ENCODE results near the gene COLEC12. TPM values are rescaled to one million over a fixed set of nuclear protein-coding genes. Genes with fewer than 3 reads are reported as not detected.

COLEC12 gene
- polyA plus RNA-seq, 3 donors, result 0.21 to 0.47 (median 0.35) TPM

GRCh38 chr18:424071-424661 lies 76.3 kb downstream of the COLEC12 start:
- peaks cover 0 to 3% (median 1%) of the 10 kb centered on the region in 3 donors for H3K27me3 Mint-ChIP-seq (ENCODE audit: low read depth in 3 of 3)
- no peaks in the 10 kb centered on the region for H3K9me3 Mint-ChIP-seq
- H3K4me1 Mint-ChIP-seq, result peaks cover 4% of the 10 kb centered on the region
- TF ChIP-seq CTCF (IDR thresholded peaks at IDR 0.05), result no peak
- Histone ChIP-seq H3K9ac (ENCODE audit: insufficient read depth, low read length, poor library complexity, severe bottlenecking) (no peak overlapping the region), H2AFZ (ENCODE audit: insufficient read depth, low read depth, low read length, poor library complexity, severe bottlenecking) (no peak overlapping the region), H3K79me2 (ENCODE audit: insufficient read depth, low read length) (no peaks in the 10 kb centered on the region), H3K36me3 (replicated peaks in 1 of 2; ENCODE audit: control insufficient read depth in 1 of 2, insufficient read depth in 2 of 2, low read length in 2 of 2) (no peaks in the 10 kb centered on the region), H4K20me1 (ENCODE audit: insufficient read depth, low read length) (no peaks in the 10 kb centered on the region), H3K9me3 (replicated peaks in 1 of 2; ENCODE audit: control insufficient read depth in 1 of 2, insufficient read depth in 1 of 2, low read length in 2 of 2) (no peaks in the 10 kb centered on the region), H3K27me3 (ENCODE audit: control insufficient read depth in 2 of 2, insufficient read depth in 2 of 2, low read length in 2 of 2) (no peaks in the 10 kb centered on the region), H3K4me3 (replicated peaks in 1 of 3; ENCODE audit: low read depth in 2 of 3, low read length in 3 of 3) (no peak overlapping the region), H3K27ac (ENCODE audit: low read depth in 1 of 2, low read length in 2 of 2) (no peak overlapping the region), H3K4me2 (replicated peaks; ENCODE audit: extremely low read depth, low read length, poor library complexity, severe bottlenecking) (no peak overlapping the region), H3K4me1 (ENCODE audit: control insufficient read depth in 1 of 2, insufficient read depth in 2 of 2, low read length in 2 of 2) (no peaks in the 10 kb centered on the region)
- intact Hi-C loops (cut with micrococcal nuclease), result no loop called here
- WGBS (ENCODE audit: insufficient coverage), result 100% methylated on average over 1 of the region's 7 CpGs
- no peak overlapping the region for H3K27ac Mint-ChIP-seq
- H3K4me3 Mint-ChIP-seq, result no peak overlapping the region
- H3K36me3 Mint-ChIP-seq, result no peaks in the 10 kb centered on the region
- DNase-seq, result no peak

- no peak overlapping the region for H2AFZ ChIP-seq (ENCODE audit: insufficient read depth, low read depth, low read length, poor library complexity, severe bottlenecking)
- no peaks in the 10 kb centered on the region for H3K9me3 Mint-ChIP-seq
- no peaks in the 10 kb centered on the region for H3K36me3 ChIP-seq (replicated peaks in 1 of 2; ENCODE audit: control insufficient read depth in 1 of 2, insufficient read depth in 2 of 2, low read length in 2 of 2)
- H3K9ac ChIP-seq (ENCODE audit: insufficient read depth, low read length, poor library complexity, severe bottlenecking), result no peak overlapping the region
- TF ChIP-seq CTCF (IDR thresholded peaks at IDR 0.05), result no peak
- H3K79me2 ChIP-seq (ENCODE audit: insufficient read depth, low read length), result no peaks in the 10 kb centered on the region
- no peaks in the 10 kb centered on the region for H3K4me1 ChIP-seq (ENCODE audit: control insufficient read depth in 1 of 2, insufficient read depth in 2 of 2, low read length in 2 of 2)
- H3K4me3 Mint-ChIP-seq, result no peak overlapping the region
- intact Hi-C loops (cut with micrococcal nuclease), result no loop called here
- H4K20me1 ChIP-seq (ENCODE audit: insufficient read depth, low read length), result no peaks in the 10 kb centered on the region
- H3K4me1 Mint-ChIP-seq, result peaks cover 4% of the 10 kb centered on the region
- no peak overlapping the region for H3K4me3 ChIP-seq (replicated peaks in 1 of 3; ENCODE audit: low read depth in 2 of 3, low read length in 3 of 3)
- H3K27ac ChIP-seq (ENCODE audit: low read depth in 1 of 2, low read length in 2 of 2), result no peak overlapping the region
- no peak overlapping the region for H3K27ac Mint-ChIP-seq
- no peaks in the 10 kb centered on the region for H3K36me3 Mint-ChIP-seq
- DNase-seq, result no peak
- H3K9me3 ChIP-seq (replicated peaks in 1 of 2; ENCODE audit: control insufficient read depth in 1 of 2, insufficient read depth in 1 of 2, low read length in 2 of 2), result no peaks in the 10 kb centered on the region
- peaks cover 0 to 3% (median 1%) of the 10 kb centered on the region in 3 donors for H3K27me3 Mint-ChIP-seq (ENCODE audit: low read depth in 3 of 3)
- H3K4me2 ChIP-seq (replicated peaks; ENCODE audit: extremely low read depth, low read length, poor library complexity, severe bottlenecking), result no peak overlapping the region
- no CpG with 5 or more reads among the region's 4 CpGs for whole genome bisulfite sequencing (ENCODE audit: insufficient coverage)
- H3K27me3 ChIP-seq (ENCODE audit: control insufficient read depth in 2 of 2, insufficient read depth in 2 of 2, low read length in 2 of 2), result no peaks in the 10 kb centered on the region
These were observed 77.5 kb downstream of the COLEC12 start for GRCh38 chr18:422966-423365.

All from CD14-positive monocyte (primary cell).